ENCODE results near the gene TPK1.

DNA sequence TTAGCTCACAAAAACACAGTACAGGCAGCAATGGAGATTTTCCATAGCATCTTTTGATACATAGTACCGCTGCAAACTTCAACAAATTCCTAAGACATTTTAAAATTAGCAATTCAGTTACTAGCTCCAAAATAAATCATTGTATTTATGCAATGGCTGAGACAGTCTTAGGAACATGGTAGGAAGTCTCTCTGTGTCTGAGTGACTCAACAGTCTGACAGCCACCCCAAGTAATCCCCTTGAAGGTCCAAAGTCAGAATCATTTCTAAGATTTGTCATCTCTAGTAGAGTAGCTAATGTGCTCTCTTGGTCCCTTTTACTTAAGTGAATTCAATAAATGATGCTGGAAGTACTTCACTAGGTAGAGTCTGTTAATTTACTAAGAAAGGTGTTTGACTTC, 338.6 kb downstream of the TPK1 start:
- TF ChIP-seq, protein P1, sequence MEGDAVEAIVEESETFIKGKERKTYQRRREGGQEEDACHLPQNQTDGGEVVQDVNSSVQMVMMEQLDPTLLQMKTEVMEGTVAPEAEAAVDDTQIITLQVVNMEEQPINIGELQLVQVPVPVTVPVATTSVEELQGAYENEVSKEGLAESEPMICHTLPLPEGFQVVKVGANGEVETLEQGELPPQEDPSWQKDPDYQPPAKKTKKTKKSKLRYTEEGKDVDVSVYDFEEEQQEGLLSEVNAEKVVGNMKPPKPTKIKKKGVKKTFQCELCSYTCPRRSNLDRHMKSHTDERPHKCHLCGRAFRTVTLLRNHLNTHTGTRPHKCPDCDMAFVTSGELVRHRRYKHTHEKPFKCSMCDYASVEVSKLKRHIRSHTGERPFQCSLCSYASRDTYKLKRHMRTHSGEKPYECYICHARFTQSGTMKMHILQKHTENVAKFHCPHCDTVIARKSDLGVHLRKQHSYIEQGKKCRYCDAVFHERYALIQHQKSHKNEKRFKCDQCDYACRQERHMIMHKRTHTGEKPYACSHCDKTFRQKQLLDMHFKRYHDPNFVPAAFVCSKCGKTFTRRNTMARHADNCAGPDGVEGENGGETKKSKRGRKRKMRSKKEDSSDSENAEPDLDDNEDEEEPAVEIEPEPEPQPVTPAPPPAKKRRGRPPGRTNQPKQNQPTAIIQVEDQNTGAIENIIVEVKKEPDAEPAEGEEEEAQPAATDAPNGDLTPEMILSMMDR (IDR thresholded peaks at IDR 0.05) = no peak
- TF ChIP-seq, protein P2, sequence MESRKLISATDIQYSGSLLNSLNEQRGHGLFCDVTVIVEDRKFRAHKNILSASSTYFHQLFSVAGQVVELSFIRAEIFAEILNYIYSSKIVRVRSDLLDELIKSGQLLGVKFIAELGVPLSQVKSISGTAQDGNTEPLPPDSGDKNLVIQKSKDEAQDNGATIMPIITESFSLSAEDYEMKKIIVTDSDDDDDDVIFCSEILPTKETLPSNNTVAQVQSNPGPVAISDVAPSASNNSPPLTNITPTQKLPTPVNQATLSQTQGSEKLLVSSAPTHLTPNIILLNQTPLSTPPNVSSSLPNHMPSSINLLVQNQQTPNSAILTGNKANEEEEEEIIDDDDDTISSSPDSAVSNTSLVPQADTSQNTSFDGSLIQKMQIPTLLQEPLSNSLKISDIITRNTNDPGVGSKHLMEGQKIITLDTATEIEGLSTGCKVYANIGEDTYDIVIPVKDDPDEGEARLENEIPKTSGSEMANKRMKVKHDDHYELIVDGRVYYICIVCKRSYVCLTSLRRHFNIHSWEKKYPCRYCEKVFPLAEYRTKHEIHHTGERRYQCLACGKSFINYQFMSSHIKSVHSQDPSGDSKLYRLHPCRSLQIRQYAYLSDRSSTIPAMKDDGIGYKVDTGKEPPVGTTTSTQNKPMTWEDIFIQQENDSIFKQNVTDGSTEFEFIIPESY (IDR thresholded peaks at IDR 0.05; ENCODE audit: borderline replicate concordance, low read depth) = no peak
